NCI-H2107 treated with DMSO at 0.1 percent for 48 hours (cell line): ENCODE measurements around the gene CALHM2.

Source experiments
- DNase-seq: peaks from one replicate; lab custom pipeline; 2025; ENCODE audit not compliant: unreplicated experiment; lab: John Stamatoyannopoulos, UW

CALHM2 gene

DNA sequence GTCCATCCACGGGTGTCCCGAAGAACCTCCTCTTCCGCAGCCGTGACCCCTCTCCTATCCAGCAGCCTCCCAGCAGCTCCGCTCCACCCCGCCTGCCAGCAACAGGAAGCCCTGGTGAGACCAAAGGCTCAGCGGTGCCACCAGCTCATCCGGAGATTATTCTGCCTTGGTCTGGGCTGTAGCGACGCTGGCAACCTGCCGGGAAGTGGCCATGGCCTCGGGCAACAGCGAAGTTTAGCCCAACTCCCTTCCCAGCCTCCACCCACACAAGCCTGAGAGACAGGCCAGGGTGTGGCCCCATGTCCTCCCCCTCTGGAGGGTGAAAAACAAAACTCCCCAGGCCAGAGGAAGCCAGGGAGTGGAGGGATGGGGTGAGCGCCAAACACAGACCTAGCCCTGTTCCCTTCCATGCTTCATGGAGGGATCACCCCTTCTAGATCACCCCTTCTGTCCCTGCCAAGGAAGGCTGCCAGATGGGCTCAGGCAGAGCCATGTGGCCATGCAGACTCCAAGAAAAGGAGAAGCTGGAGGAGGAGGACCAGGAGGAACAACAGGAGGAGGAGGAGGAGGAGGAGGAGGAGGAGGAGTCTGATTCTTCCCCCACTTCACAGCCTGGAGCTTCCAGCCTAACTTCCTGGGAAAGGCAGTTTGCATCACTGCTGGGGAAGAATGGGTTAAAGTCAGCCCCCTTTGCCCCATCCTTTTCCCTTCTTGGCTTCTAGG, 918 bp downstream of the CALHM2 start:
- no peak for DNase-seq

DNA sequence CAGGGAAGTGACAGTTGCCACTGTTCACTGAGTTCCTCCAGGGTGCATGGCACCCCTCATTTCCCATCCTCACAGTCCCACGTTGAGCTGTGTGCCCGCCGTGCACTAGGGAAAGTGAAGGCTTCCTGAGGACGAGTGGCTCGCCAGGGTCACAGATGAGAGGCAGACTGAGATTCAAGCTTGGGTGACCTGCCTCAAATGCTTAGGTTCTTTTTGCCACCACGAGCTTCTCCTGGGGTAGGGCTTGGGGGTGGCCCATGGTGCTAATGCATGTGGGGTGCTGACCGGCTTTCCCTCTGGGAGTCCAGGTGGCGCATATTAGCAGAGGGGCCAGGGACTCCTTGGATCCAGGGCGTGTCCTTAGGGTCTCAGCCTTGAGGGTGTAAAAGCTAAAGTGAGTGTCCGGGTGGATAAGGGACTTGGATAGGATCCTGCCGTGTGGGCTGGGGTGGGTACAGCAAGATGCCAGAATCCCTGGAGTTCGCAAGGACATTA, 1.9 kb downstream of the CALHM2 start:
- no peak for DNase-seq

DNA sequence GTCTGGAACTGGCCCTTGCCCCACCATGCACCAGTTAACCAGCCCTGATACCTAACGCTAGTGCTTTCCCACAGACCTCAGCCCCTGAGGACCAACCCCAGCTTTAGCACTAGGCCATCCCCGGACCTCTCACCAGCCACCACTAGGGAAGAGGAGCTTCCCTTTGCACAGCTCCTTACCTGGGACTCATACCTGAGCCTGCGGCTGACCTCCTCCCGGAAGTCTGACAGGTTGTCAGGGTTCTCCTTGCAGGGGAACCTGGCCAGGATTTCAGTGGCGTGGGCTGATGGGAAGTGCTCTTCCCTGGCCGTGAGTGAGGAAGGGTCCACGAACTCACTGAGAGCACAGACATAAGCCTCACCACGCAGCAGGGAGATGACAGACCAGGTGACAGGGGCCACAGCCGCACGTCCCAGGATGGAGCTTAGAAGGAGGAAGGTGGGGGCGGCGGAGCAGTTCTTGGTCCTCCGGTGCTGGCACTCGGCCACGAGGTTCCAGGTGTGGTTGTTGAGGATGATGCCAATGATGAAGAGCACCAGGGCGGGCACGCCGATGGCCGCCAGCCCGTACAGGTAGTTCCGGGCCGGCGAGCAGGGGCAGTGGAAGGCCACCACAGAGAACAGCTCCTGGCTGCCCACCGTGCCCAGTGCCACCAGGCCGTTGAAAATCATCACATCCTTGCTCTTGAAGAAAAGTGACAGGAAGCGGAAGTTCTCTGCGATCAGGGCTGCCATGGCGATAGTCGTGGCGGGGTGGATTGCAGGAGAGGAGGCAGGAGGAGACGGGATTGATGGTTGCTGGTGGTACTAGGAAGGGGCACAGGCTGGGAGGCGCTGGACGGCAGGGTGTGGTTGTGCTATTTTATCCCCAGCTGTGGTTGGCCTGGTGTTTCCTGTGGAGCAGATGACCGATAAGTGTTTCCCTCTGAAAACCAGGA, 2.7 kb downstream of the CALHM2 start:
- DNase-seq, result no peak

DNA sequence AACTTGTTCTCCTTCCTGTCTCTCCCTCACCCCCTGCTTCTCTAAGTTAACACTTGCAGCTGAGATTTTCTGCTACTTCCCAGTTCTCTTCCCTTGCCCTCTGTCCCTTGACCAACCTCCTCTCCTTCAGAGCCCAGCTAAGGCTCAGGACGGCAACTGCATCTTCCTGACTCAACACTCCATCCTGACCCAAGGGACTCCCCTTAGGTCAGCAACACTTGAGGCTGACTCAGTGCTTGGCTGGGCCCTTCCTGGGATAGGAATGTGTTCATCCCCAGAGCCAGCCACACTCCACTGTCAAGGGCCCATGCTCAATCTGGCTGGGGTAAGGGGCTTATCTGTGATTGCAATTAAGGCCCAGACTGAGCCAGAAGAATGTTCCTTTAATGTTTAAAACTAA, 3.4 kb downstream of the CALHM2 start:
- no peak for DNase-seq

DNA sequence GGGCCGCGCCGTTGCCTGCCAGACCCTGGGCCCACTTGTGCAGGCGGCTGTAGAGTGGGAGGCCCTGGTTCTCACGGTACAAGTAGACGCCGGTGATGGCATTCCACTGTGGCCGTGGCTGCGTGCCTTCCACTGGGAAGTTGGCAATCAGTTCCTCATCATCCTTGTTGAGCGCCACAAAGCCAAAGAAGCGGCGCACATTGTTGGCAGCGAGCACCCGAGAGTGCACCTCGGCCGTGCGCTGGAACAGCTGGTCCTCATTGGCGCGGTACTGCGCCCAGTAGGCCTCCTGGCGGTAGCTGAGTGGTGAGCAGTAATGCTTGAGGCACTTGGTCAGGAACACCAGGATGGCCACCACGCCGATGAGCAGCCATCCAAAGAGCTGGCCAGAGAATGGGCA, 5.0 kb downstream of the CALHM2 start:
- DNase-seq, result no peak

DNA sequence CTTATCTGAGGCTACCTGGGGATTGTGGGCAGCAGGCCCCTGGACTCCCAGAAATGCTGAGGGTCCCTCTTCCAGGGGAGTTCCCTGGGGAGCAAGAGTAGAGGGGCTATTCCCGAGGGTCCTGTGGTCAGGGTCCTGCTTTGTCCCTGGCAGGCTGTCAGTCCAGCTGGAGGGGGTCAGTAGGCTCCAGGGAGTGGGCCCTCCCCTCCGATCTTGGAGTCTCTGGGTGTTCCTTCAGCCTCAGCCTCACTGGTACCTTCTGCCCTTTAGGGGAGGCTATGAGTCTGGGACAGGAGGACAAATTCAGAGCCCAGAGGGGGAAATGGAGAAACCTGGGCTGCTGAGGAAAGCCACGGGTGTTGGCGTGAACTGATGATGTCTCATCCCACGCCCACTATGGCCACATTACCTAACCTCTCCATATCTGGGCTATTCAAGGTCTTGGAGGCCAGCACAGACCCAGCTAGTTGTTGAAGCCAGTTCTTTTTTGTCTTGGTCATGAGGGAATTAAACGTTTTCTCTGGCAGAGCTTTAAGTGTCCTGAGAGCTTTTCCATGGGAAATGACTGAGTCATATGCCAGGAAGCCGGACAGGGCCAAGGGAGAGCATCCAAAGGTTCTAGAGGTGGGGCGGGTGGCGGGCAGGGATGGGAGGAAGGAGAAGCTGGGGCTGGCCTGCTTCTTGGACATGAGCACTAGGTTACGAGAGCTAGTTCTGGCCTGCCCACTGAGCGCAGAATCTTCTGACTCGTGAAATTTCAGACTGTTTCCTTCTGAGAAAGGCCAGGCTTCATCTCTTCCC, 6.2 kb downstream of the CALHM2 start:
- no peak for DNase-seq

DNA sequence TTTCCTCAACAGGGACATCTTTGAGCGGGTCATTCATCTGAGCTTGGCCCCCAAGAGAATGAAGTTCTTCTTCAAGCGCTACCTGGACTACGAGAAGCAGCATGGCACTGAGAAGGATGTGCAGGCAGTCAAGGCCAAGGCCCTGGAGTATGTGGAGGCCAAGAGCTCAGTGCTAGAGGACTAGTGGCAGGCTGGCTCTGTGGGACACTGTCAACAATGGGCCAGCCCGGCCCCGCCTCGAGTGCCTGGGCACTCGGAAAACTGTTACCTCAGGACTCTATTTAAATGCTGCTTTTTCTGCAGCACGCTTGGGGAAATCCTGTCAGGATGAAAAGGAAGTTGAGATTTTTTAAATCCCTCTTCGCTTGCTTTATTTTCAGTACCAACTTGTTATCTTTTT, 6.8 kb downstream of the CALHM2 start:
- no peak for DNase-seq

DNA sequence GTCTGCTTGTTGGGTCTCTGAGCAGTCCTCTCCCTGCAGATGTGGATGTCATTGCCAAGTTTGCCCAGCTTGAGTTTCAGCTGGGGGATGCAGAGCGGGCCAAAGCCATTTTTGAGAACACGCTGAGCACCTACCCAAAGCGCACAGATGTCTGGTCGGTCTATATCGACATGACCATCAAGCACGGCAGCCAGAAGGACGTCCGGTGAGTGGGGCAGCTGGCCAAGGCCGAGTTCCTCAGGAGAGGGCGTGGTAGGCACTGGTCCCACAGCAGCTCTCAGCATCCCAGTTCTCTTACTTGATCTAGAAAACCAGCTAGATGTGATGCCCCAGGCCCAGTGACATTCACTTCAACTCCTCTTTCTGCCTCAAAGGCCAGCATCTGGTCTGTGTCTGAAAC, 7.7 kb downstream of the CALHM2 start:
- DNase-seq, result no peak

DNA sequence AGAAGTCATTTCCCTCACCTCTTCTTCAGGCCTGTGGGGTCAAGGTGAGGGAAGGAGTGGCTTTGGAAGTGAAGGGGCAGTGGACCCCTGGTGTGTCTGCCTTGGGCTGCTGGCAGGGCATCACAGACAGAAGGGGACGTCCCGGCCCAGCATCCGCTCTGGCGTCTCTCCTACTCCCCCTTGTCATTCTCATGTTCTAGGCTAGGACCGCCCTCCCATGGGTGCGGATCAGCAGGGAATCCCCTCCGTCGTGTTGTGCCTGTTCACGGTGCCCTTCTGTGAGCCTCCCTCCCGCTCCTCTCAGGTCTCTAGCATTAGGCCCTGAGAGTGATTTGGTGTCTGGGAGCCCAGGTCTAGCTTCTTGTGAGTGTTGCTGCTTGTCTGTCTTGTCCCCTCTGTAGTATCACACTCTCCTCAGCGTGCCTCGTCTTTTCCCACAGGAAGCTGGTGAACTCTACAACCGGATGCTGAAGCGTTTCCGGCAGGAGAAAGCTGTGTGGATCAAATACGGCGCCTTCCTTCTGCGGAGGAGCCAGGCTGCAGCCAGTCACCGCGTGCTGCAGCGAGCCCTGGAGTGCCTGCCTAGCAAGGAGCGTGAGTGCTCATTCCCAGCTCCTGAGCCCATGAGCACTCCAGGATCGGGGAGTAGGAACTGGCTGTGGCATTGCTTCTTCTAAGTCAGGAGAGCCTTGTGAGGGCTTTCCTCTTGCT, 8.5 kb downstream of the CALHM2 start:
- DNase-seq, result no peak

DNA sequence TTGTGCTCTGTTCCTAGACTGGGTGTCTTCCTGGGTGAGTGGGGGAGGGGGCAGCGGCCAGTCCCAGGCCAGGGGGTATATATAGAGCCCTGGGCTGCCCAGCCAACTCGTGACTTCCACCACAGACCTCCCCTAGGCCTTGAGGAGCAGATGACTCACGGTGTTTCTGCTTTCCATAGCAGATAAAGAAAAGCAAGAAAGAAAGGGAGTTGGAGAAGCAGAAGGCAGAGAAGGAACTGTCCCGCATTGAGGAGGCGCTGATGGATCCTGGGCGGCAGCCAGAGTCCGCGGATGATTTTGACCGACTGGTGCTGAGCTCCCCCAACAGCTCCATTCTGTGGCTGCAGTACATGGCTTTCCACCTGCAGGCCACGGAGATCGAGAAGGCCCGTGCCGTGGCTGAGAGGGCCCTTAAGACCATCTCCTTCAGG, 10.1 kb downstream of the CALHM2 start:
- no peak for DNase-seq

DNA sequence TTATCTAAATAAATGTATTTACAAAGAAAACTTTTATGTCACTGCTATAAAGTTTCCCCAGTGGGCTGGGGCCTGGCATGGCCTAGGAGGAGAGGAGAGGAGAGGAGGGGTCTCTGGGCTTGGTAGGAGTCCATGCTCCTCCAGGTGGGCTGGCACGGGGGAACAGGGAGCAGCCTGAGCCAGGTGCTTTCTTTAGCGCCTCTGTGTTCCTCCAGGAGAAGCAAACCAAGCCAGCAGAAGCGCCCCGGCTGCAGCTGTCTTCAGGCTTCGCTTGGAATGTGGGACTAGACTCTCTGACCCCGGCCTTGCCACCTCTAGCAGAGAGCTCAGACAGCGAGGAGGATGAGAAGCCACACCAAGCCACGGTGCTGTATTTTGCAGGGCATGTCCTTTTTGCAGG, 10.6 kb downstream of the CALHM2 start:
- no peak for DNase-seq

DNA sequence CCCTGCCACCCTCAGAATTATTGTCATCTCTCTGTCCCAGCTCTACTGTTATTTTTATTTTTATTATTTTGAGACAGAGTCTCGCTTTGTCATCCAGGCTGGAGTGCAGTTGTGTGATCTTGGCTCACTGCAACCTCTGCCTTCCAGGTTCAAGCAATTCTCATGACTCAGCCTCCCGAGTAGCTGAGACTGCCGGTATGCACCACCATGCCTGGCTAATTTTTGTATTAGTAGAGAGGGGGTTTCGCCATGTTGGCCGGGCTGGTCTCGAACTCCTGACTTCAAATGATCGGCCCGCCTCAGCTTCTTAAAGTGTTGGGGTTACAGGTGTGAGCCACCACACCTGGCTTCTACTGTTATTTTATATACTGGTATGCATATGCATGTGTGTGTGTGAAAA, 11.0 kb downstream of the CALHM2 start:
- DNase-seq, result no peak

DNA sequence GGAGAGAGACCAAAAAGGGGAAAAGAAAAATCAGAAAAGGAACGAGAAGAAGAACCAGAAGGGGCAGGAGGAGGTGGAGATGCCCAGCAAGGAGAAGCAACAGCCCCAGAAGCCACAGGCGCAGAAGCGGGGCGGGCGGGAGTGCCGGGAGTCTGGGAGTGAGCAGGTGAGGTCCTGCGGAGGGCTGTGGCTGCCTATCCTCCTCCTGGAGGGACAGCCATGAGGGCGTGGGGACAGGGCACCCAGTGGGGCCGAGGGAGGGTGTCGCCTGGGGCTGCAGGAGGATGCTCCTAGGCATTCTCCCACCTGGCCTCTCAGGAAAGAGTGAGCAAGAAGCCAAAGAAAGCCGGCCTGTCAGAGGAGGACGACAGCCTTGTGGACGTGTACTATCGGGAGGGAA, 11.8 kb downstream of the CALHM2 start:
- DNase-seq, result no peak

DNA sequence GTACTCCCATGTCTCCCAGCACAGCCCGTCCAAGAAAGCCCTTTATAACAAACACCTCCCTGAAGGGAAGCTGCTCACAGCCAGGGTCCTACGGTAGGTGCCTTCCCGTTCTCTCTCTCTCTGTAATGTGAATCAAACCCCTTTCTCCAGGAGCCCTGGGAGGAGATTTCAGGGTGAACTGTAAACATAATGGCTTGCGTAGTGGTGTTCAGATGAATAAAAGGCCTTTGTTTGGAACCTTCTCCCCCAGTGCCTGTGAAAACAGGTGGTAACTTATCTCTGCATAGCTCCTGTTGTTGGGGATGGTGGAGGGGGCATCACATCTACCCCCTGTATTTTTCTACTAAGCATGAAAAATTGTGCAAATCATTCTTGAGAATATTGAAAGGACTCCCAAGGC, 12.4 kb downstream of the CALHM2 start:
- DNase-seq, result no peak

DNA sequence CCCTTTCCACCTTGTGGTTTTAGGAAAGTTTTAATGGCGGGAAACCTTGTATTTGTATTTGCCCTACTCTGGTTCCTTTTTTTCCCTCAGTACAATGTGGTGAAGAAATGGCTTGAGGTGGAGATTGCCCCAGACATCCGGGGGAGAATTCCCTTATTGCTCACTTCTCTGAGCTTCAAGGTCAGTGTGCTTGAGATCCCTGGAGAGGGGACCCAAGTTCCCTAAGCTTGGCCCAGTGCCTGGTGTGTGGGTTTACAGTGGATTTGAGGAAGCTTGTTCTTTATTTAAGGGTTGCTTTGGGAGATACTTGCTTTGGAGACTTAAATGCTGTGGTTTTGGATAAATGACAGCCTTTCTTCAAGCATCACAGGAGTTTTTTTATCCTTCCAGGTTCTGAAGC, 18.3 kb downstream of the CALHM2 start:
- no peak for DNase-seq

DNA sequence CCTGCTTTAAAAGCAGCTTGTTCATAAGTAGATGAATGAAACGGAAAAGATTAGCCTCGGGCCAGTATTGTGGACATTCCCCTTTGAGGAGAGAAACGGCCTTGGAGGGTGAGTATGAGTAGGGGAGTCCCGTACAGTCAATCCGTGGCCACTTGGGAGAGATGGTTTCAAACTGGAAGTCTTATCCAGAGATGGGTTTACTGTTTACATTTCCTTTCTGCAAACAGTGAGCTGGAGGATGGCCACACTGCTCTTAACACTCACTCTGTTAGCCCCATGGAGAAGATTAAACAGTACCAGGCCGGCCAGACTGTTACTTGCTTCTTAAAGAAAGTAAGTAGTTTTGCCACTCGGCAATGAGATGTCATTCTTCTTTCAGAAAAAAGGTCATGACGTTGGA, 20.3 kb downstream of the CALHM2 start:
- no peak for DNase-seq

DNA sequence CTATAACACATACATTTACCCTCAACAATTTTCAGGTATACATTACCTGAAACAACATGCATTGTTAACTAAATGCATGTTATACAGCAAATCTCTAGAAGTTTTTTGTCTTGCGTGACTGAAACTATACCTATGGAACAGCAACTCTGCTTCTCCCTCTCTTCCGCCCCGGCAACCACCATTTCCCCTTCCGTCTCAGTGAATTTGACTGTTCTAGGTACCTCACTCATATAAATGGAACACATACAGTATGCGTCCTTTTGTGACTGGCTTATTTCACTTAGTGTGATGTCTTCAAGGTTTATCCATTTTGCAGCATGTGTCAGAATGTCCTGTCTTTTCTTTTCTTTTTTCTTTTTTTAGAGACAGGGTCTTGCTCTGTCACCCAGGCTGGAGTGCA, 22.5 kb downstream of the CALHM2 start:
- DNase-seq, result no peak

DNA sequence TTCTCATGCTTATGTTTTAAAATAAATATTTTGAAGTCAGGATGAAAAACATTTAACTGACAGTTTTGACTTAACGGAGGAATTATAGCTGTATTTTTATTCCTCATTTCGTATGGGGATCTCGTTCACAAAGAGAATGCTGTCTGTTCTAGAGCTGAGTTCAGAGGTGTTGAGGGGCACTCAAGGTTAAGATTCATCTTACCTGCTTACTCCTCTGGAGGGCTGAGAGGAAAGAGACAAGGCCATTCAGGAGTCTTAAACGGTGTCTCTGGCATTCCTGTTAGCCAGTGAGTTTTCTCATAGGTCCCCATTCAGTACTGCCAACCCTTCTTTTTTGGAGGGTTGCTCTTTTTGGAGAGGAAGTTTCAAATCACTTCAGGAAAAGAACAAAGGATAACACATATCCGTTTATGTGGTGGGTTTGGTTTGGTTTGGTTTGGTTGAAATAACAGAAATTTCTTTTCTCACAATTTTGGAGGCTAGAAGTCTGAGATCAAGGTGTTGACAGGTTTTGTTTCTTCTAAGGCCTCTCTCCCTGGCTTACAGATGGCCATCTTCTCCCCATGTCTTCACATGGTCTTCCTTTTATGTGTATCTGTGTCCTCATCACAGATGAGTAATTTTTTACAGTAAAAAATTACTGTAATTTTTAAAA, 23.1 kb downstream of the CALHM2 start:
- no peak for DNase-seq

DNA sequence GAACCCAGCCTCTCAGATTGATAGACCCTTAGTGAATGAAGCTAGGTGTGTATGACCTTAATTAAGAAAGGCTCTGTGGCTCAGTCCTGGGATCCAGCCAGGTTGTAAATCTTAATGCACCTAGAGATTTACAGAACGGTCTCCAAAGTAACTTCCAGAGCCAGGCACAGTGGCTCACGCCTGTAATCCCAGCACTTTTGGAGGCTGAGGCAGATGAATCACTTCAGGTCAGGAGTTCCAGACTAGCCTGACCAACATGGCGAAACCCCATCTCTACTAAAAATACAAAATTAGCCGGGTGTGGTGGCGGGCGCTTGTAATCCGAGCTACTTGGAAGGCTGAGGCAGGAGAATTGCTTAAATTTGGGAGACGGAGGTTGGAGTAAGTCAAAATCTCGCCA, 24.3 kb downstream of the CALHM2 start:
- DNase-seq, result no peak

DNA sequence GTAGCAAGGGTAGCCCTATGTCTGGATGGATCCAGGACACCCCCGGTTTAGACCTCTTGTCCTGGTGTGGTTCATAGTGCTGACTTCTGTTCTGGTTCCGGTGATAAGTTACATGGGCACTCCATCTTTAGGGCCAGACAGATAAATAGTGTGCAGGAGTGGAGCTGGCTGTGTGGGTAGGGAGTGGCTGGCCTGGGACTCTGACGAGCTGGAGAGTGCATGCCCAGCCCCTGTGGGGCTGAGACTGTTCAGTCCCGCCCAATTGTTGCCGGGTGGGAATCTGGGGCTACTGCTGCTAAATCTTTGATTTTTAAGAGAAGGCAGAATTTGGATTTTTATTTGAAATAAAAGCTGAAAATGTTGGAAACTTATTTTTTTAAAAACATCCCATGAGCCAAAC, 28.4 kb downstream of the CALHM2 start:
- DNase-seq, result no peak
